Left ventricle myocardium inferior (tissue), 1 donor: ENCODE results near the gene SEC61G. TPM values are rescaled to one million over a fixed set of nuclear protein-coding genes. Genes with fewer than 3 reads are reported as not detected.

Experiments
- DNase-seq: peaks from one replicate; pipeline ENCODE4 v3.0.0-alpha.2; 2020
- H3K27ac ChIP-seq: fragments of 200-600 bp; replicated peaks from 2 replicates; pipeline ENCODE4 v1.8.0; 2021
- H3K27me3 ChIP-seq: fragments of 200-600 bp; 2 replicates; pipeline ENCODE4 v1.8.0; 2021; ENCODE audit warnings: low read depth
- H3K36me3 ChIP-seq: fragments of 200-600 bp; 2 replicates; pipeline ENCODE4 v1.8.0; 2021
- H3K4me1 ChIP-seq: fragments of 200-600 bp; 2 replicates; pipeline ENCODE4 v1.8.0; 2021
- H3K4me3 ChIP-seq: fragments of 200-600 bp; 2 replicates; pipeline ENCODE4 v1.8.0; 2021; ENCODE audit warnings: mild to moderate bottlenecking, moderate library complexity
- H3K9me3 ChIP-seq: fragments of 200-600 bp; replicated peaks from 2 replicates; pipeline ENCODE4 v1.8.0; 2021
- intact Hi-C: fragments of 100-400 bp; cut with micrococcal nuclease; formaldehyde crosslinking; loops from one replicate; pipeline ENCODE4 v1.11.0; 2022
- total RNA-seq: library from RNA; stranded (reverse); fragmentation: NEBNext Ultra II Directional; extraction: Animal tissue kit (Norgen Biotek cat#: 25700); gene quantifications from one replicate; pipeline ENCODE4 v1.2.1, GENCODE V29; 2021
- TF ChIP-seq, protein P1 (sequence below): fragments of 200-600 bp; IDR thresholded peaks from 2 replicates; pipeline ENCODE4 v1.8.0; 2021; ENCODE audit warnings: antibody characterized with exemption, mild to moderate bottlenecking, borderline replicate concordance
- donor health status: DM: no; HTN: yes; CAD: no; lungs with severe emphysema.

SEC61G gene
- total RNA-seq, 1 donor from 2014 or later, result 103 TPM

DNA sequence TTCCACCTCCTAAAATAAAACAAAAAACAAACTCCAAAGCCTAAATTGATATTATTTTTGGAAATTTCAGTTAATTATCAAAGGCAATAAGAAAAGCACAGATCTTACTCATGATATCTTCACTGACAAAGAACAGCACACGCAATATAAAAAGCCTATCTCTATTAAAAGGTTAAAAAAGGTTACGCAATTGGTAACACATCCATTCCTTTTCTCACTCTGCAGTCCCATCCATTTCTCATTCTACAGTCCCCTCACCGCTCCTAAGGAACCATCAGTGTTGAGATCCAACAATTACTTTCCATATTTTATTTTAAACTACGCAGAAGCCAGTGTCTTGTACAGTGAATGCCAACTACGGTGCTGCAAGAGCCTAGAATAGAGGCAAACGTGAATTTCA lies 1.3 kb downstream of the SEC61G start:
- peaks cover 60% of the 10 kb centered on the region for H3K4me1 ChIP-seq
- no peak overlapping the region for H3K27ac ChIP-seq
- intact Hi-C loops, result no loop called here

DNA sequence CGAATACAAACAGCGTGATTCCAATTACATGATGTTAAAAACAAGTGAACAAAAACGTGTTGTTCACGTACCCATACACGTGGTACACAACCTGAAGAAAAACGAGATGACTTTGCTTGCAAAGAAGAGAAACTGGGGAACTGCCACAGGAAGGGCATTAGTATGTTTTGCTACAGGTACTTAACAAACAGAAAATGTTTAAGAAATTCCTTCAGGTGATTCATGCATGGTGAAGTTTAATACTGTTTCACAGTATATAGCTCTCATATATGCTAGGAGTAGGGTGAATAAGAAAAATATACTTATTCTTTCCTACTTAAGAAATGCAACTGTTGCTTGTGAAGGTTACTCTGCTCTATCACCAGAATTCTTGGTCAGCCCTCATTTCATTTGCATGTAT lies 9.8 kb downstream of the SEC61G start:
- Histone ChIP-seq H3K36me3 (peaks cover 73% of the 10 kb centered on the region), H3K27ac (no peak overlapping the region), H3K4me3 (no peak overlapping the region), H3K27me3 (no peaks in the 10 kb centered on the region), H3K9me3 (no peaks in the 10 kb centered on the region), H3K4me1 (peaks cover 2% of the 10 kb centered on the region)
- no peak for DNase-seq
- intact Hi-C loops, result no loop called here
- TF ChIP-seq, protein P1, sequence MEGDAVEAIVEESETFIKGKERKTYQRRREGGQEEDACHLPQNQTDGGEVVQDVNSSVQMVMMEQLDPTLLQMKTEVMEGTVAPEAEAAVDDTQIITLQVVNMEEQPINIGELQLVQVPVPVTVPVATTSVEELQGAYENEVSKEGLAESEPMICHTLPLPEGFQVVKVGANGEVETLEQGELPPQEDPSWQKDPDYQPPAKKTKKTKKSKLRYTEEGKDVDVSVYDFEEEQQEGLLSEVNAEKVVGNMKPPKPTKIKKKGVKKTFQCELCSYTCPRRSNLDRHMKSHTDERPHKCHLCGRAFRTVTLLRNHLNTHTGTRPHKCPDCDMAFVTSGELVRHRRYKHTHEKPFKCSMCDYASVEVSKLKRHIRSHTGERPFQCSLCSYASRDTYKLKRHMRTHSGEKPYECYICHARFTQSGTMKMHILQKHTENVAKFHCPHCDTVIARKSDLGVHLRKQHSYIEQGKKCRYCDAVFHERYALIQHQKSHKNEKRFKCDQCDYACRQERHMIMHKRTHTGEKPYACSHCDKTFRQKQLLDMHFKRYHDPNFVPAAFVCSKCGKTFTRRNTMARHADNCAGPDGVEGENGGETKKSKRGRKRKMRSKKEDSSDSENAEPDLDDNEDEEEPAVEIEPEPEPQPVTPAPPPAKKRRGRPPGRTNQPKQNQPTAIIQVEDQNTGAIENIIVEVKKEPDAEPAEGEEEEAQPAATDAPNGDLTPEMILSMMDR, result no peak

More for the DNA sequence above, 1.3 kb downstream of the SEC61G start:
- Histone ChIP-seq H3K36me3 (peaks cover 30% of the 10 kb centered on the region), H3K27me3 (no peaks in the 10 kb centered on the region), H3K4me3 (peak overlapping the region; percentile 99), H3K9me3 (no peaks in the 10 kb centered on the region)
- DNase-seq, result no peak
- TF ChIP-seq, protein P1, result no peak

DNA sequence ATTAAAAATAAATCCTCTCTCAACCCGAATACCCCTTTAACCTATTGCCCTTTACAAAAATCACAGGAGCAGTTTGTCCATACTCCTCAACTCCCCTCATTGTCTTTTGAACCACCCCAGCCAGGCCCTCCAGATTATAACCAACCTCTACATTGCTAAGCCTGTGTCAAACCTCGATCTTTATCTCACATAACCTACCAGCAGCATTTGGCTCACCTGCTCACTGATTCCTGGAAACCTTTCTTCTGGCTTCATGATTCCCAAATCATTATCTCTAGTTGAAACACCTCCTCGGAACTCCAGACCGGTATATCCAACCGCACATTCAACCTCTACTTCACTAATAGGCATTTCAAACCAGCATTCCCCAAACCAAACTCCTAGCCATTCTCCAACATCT lies 11.8 kb downstream of the SEC61G start:
- H3K27me3 ChIP-seq, result no peaks in the 10 kb centered on the region
- no peak overlapping the region for H3K4me3 ChIP-seq
- H3K36me3 ChIP-seq, result peaks cover 55% of the 10 kb centered on the region
- no peaks in the 10 kb centered on the region for H3K9me3 ChIP-seq
- TF ChIP-seq, protein P1, result no peak
- H3K4me1 ChIP-seq, result no peaks in the 10 kb centered on the region
- intact Hi-C loops, result no loop called here
- no peak for DNase-seq
- H3K27ac ChIP-seq, result no peak overlapping the region

DNA sequence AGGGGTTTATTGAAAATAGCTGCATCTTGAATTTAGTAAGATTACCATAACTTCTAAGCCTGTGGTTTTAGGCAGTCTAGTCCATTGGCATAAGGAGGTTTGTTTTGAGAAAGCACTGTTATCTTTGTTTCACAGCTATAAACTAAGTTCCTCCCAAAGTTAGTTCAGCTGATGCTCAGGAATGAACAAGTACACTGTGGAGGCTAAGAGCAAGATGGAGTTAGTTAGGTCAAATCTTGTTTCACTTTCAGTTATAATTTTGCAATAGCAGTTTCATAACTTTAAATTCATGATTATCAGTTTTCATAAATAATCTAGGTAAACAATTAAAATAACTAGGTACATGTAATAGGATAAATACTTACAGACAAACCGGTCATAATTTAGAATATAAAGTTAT lies 15.4 kb downstream of the SEC61G start:
- Histone ChIP-seq H3K27ac (no peak overlapping the region), H3K9me3 (no peaks in the 10 kb centered on the region), H3K36me3 (peaks cover 19% of the 10 kb centered on the region), H3K4me1 (no peaks in the 10 kb centered on the region), H3K4me3 (no peak overlapping the region), H3K27me3 (no peaks in the 10 kb centered on the region)
- no peak for DNase-seq
- TF ChIP-seq, protein P1, result no peak
- intact Hi-C loops, result no loop called here

DNA sequence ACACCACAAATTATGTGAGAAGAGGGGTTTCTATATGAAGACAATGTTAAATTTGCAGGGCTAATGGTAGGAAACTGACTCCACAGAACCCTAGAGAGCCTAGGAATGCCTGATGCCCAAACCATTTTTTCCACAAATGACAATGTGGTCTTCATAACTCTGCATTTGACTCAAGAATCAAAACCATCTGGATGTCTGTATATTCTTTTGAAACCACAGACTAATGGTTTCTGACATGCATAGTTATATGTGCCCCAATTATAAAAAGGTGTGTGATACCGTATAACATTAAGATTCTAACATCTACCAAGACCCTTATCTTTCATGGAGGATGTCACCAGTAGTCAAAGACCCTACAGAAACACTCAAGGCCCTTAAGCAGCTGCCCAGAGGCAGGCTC lies 20.3 kb downstream of the SEC61G start:
- H3K27me3 ChIP-seq, result no peaks in the 10 kb centered on the region
- DNase-seq, result no peak
- H3K36me3 ChIP-seq, result no peaks in the 10 kb centered on the region
- no peaks in the 10 kb centered on the region for H3K9me3 ChIP-seq
- no peak overlapping the region for H3K27ac ChIP-seq
- H3K4me3 ChIP-seq, result no peak overlapping the region
- TF ChIP-seq, protein P1, result no peak
- H3K4me1 ChIP-seq, result no peaks in the 10 kb centered on the region
- intact Hi-C loops, result no loop called here

DNA sequence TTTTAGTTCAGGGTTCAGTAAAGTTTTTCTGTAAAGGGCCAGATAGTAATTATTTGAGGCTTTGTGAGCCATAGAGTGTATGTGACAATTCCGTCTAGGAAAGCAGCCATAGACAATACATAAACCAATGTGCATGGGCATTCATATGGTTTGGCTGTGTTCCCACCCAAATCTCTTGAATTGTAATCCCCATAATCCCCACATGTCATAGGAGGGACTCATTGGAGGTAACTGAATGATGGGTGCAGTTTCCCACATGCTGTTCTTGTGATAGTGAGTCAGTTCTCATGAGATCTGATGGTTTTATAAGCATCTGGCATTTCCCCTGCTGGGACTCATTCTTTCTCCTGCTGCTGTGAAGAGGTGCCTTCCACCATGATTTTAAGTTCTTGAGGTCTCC lies 29.9 kb downstream of the SEC61G start:
- DNase-seq, result no peak
- no peak overlapping the region for H3K4me3 ChIP-seq
- no peaks in the 10 kb centered on the region for H3K27me3 ChIP-seq
- intact Hi-C loops, result no loop called here
- no peak overlapping the region for H3K27ac ChIP-seq
- H3K4me1 ChIP-seq, result no peaks in the 10 kb centered on the region
- H3K9me3 ChIP-seq, result no peaks in the 10 kb centered on the region
- TF ChIP-seq, protein P1, result no peak
- no peaks in the 10 kb centered on the region for H3K36me3 ChIP-seq
